Retinal pigment epithelial cell (primary cell): Measurements from ENCODE around the gene TNFSF11.

Source experiments
- DNase-seq: peaks from one replicate; pipeline ENCODE4 v3.0.0-alpha.2; 2010; ENCODE audit warnings: low read depth
- H3K4me3 ChIP-seq: 2 replicates; pipeline ENCODE4 v1.5.1; 2011; ENCODE audit warnings: mild to moderate bottlenecking, low read length, control low read depth, moderate library complexity
- CTCF ChIP-seq: conservative IDR thresholded peaks from 2 replicates; pipeline ENCODE4 v1.5.1; 2011; ENCODE audit warnings: low read depth, low read length, control low read depth, inconsistent platforms

TNFSF11 gene

GRCh38 chr13:42652642-42653415, 78.9 kb downstream of the TNFSF11 start:
- TF ChIP-seq CTCF: no peak
- no peak overlapping the region for H3K4me3 ChIP-seq
- DNase-seq: no peak

GRCh38 chr13:42653679-42654078, 79.7 kb downstream of the TNFSF11 start:
- TF ChIP-seq CTCF: no peak
- DNase-seq: no peak
- H3K4me3 ChIP-seq: no peak overlapping the region

- no peak overlapping the region for H3K4me3 ChIP-seq
- DNase-seq: no peak
- no peak for TF ChIP-seq CTCF
Measured at GRCh38 chr13:42654212-42654611, 80.3 kb downstream of the TNFSF11 start.

- no peak overlapping the region for H3K4me3 ChIP-seq
- TF ChIP-seq CTCF: no peak
- no peak for DNase-seq
Measured at GRCh38 chr13:42654722-42655121, 80.8 kb downstream of the TNFSF11 start.

- DNase-seq: peak; percentile 83
- no peak overlapping the region for H3K4me3 ChIP-seq
- TF ChIP-seq CTCF: no peak
Measured at GRCh38 chr13:42656161-42656560, 82.2 kb downstream of the TNFSF11 start.

- DNase-seq: no peak
- no peak for TF ChIP-seq CTCF
- H3K4me3 ChIP-seq: no peak overlapping the region
Measured at GRCh38 chr13:42656958-42657357, 83.0 kb downstream of the TNFSF11 start.
